ENCODE measurements around the gene COLEC11. TPM values are rescaled to one million over a fixed set of nuclear protein-coding genes. Genes with fewer than 3 reads are reported as not detected.

Gene COLEC11
- total and polyA plus RNA-seq, 2 of the 13 experiments (the other 11 are each of a cell fraction or from before 2014, with no cell fraction given), result 1.5 to 3.0 TPM

- TF ChIP-seq NR2F1 (CRISPR knock-in tag; IDR thresholded peaks at IDR 0.05) (no peak), ZNF576 (CRISPR knock-in tag; IDR thresholded peaks at IDR 0.05) (no peak), HDAC6 (IDR thresholded peaks at IDR 0.05; ENCODE audit: low read depth, low read length) (no peak), MIER3 (CRISPR knock-in tag; IDR thresholded peaks at IDR 0.05; ENCODE audit: borderline replicate concordance) (no peak), ATF7-NPFF (CRISPR knock-in tag; IDR thresholded peaks at IDR 0.05; ENCODE audit: low read depth) (no peak), ZNF235 (CRISPR knock-in tag; IDR thresholded peaks at IDR 0.05; ENCODE audit: borderline replicate concordance) (no peak), ZSCAN29 (CRISPR knock-in tag; conservative IDR thresholded peaks at IDR 0.05) (no peak), ZFP90 (CRISPR knock-in tag; IDR thresholded peaks at IDR 0.05; ENCODE audit: borderline replicate concordance) (peak; percentile 68), TCF7L2 (IDR thresholded peaks at IDR 0.05; ENCODE audit: low read depth, low read length) (no peak), TRIM22 (IDR thresholded peaks at IDR 0.05) (no peak), CREB3 (CRISPR knock-in tag; IDR thresholded peaks at IDR 0.05) (no peak), SUZ12 (IDR thresholded peaks at IDR 0.05; ENCODE audit: low read depth, low read length) (no peak), TBX2 (CRISPR knock-in tag; IDR thresholded peaks at IDR 0.05; ENCODE audit: borderline replicate concordance) (peak; percentile 61), ZNF207 (IDR thresholded peaks at IDR 0.05; ENCODE audit: borderline replicate concordance) (no peak), SNAI1 (CRISPR knock-in tag; IDR thresholded peaks at IDR 0.05; ENCODE audit: borderline replicate concordance) (no peak), TRIM24 (CRISPR knock-in tag; IDR thresholded peaks at IDR 0.05) (no peak), ZNF615 (CRISPR knock-in tag; IDR thresholded peaks at IDR 0.05; ENCODE audit: borderline replicate concordance) (no peak), PITX1 (CRISPR knock-in tag; IDR thresholded peaks at IDR 0.05) (0 out of 2 replicates have a peak, but pooled peaks have one; percentile 14), TEAD2 (CRISPR knock-in tag; IDR thresholded peaks at IDR 0.05) (no peak), MATR3 (CRISPR knock-in tag; IDR thresholded peaks at IDR 0.05) (no peak)
- TF ChIP-seq, protein P1, sequence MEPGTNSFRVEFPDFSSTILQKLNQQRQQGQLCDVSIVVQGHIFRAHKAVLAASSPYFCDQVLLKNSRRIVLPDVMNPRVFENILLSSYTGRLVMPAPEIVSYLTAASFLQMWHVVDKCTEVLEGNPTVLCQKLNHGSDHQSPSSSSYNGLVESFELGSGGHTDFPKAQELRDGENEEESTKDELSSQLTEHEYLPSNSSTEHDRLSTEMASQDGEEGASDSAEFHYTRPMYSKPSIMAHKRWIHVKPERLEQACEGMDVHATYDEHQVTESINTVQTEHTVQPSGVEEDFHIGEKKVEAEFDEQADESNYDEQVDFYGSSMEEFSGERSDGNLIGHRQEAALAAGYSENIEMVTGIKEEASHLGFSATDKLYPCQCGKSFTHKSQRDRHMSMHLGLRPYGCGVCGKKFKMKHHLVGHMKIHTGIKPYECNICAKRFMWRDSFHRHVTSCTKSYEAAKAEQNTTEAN (CRISPR knock-in tag; conservative IDR thresholded peaks at IDR 0.05), result no peak
- TF ChIP-seq, protein P2, sequence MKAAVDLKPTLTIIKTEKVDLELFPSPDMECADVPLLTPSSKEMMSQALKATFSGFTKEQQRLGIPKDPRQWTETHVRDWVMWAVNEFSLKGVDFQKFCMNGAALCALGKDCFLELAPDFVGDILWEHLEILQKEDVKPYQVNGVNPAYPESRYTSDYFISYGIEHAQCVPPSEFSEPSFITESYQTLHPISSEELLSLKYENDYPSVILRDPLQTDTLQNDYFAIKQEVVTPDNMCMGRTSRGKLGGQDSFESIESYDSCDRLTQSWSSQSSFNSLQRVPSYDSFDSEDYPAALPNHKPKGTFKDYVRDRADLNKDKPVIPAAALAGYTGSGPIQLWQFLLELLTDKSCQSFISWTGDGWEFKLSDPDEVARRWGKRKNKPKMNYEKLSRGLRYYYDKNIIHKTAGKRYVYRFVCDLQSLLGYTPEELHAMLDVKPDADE (CRISPR knock-in tag; IDR thresholded peaks at IDR 0.05), result peak; percentile 42; the same call in 1 of the 2 replicates
- TF ChIP-seq, protein P3, sequence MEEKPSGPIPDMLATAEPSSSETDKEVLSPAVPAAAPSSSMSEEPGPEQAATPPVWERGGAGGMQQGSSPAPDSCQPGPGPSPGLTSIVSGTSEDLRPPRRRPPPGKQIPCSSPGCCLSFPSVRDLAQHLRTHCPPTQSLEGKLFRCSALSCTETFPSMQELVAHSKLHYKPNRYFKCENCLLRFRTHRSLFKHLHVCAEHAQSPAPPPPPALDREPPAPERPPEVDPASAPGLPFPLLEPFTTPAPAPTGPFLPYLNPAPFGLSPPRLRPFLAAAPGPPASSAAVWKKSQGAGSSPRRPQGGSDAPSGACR (CRISPR knock-in tag; IDR thresholded peaks at IDR 0.05), result no peak
These were observed 64.8 kb downstream of the COLEC11 start (continued) for GRCh38 chr2:3659447-3660432.
